Measurements from ENCODE around the gene RAB1A. TPM values are rescaled to one million over a fixed set of nuclear protein-coding genes. Genes with fewer than 3 reads are reported as not detected.

Gene RAB1A
- total and polyA plus RNA-seq, 2 of the 13 experiments (the other 11 are each of a cell fraction or from before 2014, with no cell fraction given), result 206 to 226 TPM

DNA sequence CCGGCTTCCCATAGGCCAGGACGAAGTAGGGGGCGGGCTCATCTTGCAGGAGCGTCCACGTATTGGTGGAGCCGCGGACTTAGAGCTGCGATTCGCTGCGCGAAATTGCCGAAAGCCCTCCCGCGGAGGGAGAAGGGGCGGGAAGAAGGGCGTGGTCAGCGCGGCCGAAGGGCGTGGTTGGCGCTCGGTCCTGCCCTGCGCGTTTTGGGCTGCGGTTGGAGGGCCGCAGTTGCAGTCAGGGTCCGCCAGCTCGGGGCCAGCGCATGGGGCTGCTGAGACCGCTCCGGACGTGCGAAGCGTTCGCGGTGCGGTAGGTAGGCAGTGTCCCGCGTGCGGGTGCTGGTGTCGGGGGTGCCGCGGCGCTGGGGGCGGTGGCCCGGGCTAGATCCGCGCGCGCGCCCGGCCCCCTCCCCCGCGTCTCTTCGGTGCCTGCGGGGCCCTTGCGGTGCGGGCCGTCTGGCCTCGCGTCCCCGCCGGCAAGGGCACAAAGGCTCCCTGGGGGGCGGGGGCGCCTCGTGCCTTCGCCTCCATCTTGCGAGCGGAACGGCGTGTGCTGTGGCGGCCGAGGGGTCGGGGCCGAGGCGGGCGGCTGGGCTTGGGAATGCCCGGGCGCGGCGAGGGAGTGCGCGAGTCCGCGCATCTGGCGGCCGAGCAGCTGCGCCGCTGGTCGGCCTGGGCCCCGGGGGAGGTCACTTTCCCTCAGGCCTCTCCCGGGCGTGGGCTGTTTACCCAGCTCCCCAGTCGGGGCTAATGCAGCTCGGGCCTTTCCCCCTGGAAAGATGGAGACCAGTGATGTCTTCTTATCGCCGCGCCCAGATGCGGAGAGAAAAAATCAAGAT lies 73.5 kb downstream of the RAB1A start, which contains the start of gene CEP68 (continued):
- TF ChIP-seq, protein P1, sequence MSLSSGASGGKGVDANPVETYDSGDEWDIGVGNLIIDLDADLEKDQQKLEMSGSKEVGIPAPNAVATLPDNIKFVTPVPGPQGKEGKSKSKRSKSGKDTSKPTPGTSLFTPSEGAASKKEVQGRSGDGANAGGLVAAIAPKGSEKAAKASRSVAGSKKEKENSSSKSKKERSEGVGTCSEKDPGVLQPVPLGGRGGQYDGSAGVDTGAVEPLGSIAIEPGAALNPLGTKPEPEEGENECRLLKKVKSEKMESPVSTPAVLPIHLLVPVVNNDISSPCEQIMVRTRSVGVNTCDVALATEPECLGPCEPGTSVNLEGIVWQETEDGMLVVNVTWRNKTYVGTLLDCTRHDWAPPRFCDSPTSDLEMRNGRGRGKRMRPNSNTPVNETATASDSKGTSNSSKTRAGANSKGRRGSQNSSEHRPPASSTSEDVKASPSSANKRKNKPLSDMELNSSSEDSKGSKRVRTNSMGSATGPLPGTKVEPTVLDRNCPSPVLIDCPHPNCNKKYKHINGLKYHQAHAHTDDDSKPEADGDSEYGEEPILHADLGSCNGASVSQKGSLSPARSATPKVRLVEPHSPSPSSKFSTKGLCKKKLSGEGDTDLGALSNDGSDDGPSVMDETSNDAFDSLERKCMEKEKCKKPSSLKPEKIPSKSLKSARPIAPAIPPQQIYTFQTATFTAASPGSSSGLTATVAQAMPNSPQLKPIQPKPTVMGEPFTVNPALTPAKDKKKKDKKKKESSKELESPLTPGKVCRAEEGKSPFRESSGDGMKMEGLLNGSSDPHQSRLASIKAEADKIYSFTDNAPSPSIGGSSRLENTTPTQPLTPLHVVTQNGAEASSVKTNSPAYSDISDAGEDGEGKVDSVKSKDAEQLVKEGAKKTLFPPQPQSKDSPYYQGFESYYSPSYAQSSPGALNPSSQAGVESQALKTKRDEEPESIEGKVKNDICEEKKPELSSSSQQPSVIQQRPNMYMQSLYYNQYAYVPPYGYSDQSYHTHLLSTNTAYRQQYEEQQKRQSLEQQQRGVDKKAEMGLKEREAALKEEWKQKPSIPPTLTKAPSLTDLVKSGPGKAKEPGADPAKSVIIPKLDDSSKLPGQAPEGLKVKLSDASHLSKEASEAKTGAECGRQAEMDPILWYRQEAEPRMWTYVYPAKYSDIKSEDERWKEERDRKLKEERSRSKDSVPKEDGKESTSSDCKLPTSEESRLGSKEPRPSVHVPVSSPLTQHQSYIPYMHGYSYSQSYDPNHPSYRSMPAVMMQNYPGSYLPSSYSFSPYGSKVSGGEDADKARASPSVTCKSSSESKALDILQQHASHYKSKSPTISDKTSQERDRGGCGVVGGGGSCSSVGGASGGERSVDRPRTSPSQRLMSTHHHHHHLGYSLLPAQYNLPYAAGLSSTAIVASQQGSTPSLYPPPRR (CRISPR knock-in tag; IDR thresholded peaks at IDR 0.05; ENCODE audit: borderline replicate concordance), result no peak
- TF ChIP-seq XRCC5 (optimal IDR thresholded peaks at IDR 0.05; ENCODE audit: low read length) (peak; percentile 10), NFIB (CRISPR knock-in tag; IDR thresholded peaks at IDR 0.05; ENCODE audit: borderline replicate concordance) (no peak), ZNF572 (CRISPR knock-in tag; IDR thresholded peaks at IDR 0.05) (no peak), FOXM1 (CRISPR knock-in tag; IDR thresholded peaks at IDR 0.05) (peak; percentile 70; the same call in 1 of the 2 replicates), RELA (CRISPR knock-in tag; IDR thresholded peaks at IDR 0.05) (no peak), ZNF160 (CRISPR knock-in tag; IDR thresholded peaks at IDR 0.05) (peak; percentile 80), PRPF4 (IDR thresholded peaks at IDR 0.05; ENCODE audit: low read depth, low read length, poor library complexity, severe bottlenecking) (no peak), NFE2 (CRISPR knock-in tag; IDR thresholded peaks at IDR 0.05) (no peak)
- TF ChIP-seq, protein P2, sequence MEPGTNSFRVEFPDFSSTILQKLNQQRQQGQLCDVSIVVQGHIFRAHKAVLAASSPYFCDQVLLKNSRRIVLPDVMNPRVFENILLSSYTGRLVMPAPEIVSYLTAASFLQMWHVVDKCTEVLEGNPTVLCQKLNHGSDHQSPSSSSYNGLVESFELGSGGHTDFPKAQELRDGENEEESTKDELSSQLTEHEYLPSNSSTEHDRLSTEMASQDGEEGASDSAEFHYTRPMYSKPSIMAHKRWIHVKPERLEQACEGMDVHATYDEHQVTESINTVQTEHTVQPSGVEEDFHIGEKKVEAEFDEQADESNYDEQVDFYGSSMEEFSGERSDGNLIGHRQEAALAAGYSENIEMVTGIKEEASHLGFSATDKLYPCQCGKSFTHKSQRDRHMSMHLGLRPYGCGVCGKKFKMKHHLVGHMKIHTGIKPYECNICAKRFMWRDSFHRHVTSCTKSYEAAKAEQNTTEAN (CRISPR knock-in tag; conservative IDR thresholded peaks at IDR 0.05), result peak; percentile 69; the same call in 1 of the 2 replicates
- TF ChIP-seq, protein P3, sequence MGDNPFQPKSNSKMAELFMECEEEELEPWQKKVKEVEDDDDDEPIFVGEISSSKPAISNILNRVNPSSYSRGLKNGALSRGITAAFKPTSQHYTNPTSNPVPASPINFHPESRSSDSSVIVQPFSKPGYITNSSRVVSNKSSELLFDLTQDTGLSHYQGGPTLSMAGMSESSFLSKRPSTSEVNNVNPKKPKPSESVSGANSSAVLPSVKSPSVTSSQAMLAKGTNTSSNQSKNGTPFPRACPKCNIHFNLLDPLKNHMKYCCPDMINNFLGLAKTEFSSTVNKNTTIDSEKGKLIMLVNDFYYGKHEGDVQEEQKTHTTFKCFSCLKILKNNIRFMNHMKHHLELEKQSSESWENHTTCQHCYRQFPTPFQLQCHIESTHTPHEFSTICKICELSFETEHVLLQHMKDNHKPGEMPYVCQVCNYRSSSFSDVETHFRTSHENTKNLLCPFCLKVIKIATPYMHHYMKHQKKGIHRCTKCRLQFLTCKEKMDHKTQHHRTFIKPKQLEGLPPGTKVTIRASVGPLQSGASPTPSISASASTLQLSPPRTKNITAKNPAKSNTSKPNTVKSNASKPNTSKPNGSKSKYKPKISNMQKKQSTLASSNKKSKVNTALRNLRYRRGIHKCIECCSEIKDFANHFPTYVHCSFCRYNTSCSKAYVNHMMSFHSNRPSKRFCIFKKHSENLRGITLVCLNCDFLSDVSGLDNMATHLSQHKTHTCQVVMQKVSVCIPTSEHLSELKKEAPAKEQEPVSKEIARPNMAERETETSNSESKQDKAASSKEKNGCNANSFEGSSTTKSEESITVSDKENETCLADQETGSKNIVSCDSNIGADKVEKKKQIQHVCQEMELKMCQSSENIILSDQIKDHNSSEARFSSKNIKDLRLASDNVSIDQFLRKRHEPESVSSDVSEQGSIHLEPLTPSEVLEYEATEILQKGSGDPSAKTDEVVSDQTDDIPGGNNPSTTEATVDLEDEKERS (CRISPR knock-in tag; IDR thresholded peaks at IDR 0.05), result no peak
- TF ChIP-seq, protein P4, sequence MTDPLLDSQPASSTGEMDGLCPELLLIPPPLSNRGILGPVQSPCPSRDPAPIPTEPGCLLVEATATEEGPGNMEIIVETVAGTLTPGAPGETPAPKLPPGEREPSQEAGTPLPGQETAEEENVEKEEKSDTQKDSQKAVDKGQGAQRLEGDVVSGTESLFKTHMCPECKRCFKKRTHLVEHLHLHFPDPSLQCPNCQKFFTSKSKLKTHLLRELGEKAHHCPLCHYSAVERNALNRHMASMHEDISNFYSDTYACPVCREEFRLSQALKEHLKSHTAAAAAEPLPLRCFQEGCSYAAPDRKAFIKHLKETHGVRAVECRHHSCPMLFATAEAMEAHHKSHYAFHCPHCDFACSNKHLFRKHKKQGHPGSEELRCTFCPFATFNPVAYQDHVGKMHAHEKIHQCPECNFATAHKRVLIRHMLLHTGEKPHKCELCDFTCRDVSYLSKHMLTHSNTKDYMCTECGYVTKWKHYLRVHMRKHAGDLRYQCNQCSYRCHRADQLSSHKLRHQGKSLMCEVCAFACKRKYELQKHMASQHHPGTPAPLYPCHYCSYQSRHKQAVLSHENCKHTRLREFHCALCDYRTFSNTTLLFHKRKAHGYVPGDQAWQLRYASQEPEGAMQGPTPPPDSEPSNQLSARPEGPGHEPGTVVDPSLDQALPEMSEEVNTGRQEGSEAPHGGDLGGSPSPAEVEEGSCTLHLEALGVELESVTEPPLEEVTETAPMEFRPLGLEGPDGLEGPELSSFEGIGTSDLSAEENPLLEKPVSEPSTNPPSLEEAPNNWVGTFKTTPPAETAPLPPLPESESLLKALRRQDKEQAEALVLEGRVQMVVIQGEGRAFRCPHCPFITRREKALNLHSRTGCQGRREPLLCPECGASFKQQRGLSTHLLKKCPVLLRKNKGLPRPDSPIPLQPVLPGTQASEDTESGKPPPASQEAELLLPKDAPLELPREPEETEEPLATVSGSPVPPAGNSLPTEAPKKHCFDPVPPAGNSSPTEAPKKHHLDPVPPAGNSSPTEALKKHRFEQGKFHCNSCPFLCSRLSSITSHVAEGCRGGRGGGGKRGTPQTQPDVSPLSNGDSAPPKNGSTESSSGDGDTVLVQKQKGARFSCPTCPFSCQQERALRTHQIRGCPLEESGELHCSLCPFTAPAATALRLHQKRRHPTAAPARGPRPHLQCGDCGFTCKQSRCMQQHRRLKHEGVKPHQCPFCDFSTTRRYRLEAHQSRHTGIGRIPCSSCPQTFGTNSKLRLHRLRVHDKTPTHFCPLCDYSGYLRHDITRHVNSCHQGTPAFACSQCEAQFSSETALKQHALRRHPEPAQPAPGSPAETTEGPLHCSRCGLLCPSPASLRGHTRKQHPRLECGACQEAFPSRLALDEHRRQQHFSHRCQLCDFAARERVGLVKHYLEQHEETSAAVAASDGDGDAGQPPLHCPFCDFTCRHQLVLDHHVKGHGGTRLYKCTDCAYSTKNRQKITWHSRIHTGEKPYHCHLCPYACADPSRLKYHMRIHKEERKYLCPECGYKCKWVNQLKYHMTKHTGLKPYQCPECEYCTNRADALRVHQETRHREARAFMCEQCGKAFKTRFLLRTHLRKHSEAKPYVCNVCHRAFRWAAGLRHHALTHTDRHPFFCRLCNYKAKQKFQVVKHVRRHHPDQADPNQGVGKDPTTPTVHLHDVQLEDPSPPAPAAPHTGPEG (CRISPR knock-in tag; IDR thresholded peaks at IDR 0.05), result peak; percentile 96
